Measurements from ENCODE around the gene ULBP1. TPM values are rescaled to one million over a fixed set of nuclear protein-coding genes. Genes with fewer than 3 reads are reported as not detected.
"Not testable (repeated sequence)": the region's sequence is repeated elsewhere in the genome, so short reads cannot be mapped to it uniquely, and the experiment has no call there.

Gene ULBP1
- total RNA-seq, 5 donors from 2014 or later (not counting 1 experiment from before 2014, with no cell fraction given), result 0.13 to 0.23 (median 0.14) TPM; not detected in 1

- Histone ChIP-seq H3K4me1 (ENCODE audit: control insufficient read depth in 1 of 2, extremely low read depth in 1 of 2, insufficient read depth in 2 of 2, low read length in 2 of 2) (peaks cover 0 to 17% of the 10 kb centered on the region in 2 experiments), H3K27me3 (replicated peaks in 1 of 2; ENCODE audit: control insufficient read depth in 2 of 2, extremely low read depth in 1 of 2, insufficient read depth in 2 of 2, low read length in 1 of 2) (peaks cover 15 to 56% of the 10 kb centered on the region in 2 experiments)
- Mint-ChIP-seq H3K27me3 (peaks cover 71 to 75% of the 10 kb centered on the region in 2 donors), H3K4me3 (peak overlapping the region in 1 of 3 donors; percentile 25), H3K4me1 (peaks cover 9 to 11% (median 9%) of the 10 kb centered on the region in 3 donors)
- H3K27ac Mint-ChIP-seq; POLR2A ChIA-PET; H3K9me3 ChIP-seq; H3K36me3 ChIP-seq (ENCODE audit: control insufficient read depth in 2 of 2, extremely low read depth in 1 of 2, insufficient read depth in 1 of 2, low read length in 1 of 2); CTCF ChIA-PET; H3K4me3 ChIP-seq (ENCODE audit: control insufficient read depth in 1 of 2, extremely low read depth in 1 of 2, low read length in 1 of 2); H3K27ac ChIP-seq (ENCODE audit: low read length); DNase-seq; H3K36me3 Mint-ChIP-seq; H3K9me3 Mint-ChIP-seq: not testable (repeated sequence)
- WGBS (ENCODE audit: insufficient coverage), result no CpG with 5 or more reads among the region's 10 CpGs
- peak; percentile 57 to 80 (median 67) for ATAC-seq (replicated peaks in 1 of 4)
Observed at GRCh38 chr6:149953934-149954327, 9.8 kb upstream of the ULBP1 start.

GRCh38 chr6:149954328-149954983, 9.3 kb upstream of the ULBP1 start:
- WGBS (ENCODE audit: insufficient coverage), result 20% methylated on average over 1 of the region's 53 CpGs
- POLR2A ChIA-PET; CTCF ChIA-PET; H3K27ac ChIP-seq (ENCODE audit: low read length); H3K9me3 Mint-ChIP-seq; H3K4me3 ChIP-seq (ENCODE audit: control insufficient read depth in 1 of 2, extremely low read depth in 1 of 2, low read length in 1 of 2); H3K36me3 Mint-ChIP-seq; H3K36me3 ChIP-seq (ENCODE audit: control insufficient read depth in 2 of 2, extremely low read depth in 1 of 2, insufficient read depth in 1 of 2, low read length in 1 of 2); H3K9me3 ChIP-seq; DNase-seq; H3K27ac Mint-ChIP-seq: not testable (repeated sequence)
- peak; percentile 32 to 51 (median 40) for ATAC-seq (replicated peaks in 1 of 4)
- H3K27me3 Mint-ChIP-seq, result peaks cover 73 to 76% of the 10 kb centered on the region in 2 donors
- peaks cover 16 to 58% of the 10 kb centered on the region in 2 experiments for H3K27me3 ChIP-seq (replicated peaks in 1 of 2; ENCODE audit: control insufficient read depth in 2 of 2, extremely low read depth in 1 of 2, insufficient read depth in 2 of 2, low read length in 1 of 2)
- H3K4me3 Mint-ChIP-seq, result peak overlapping the region in 1 of 3 donors; percentile 75
- H3K4me1 ChIP-seq (ENCODE audit: control insufficient read depth in 1 of 2, extremely low read depth in 1 of 2, insufficient read depth in 2 of 2, low read length in 2 of 2), result peaks cover 0 to 17% of the 10 kb centered on the region in 2 experiments
- H3K4me1 Mint-ChIP-seq, result peaks cover 9 to 11% (median 9%) of the 10 kb centered on the region in 3 donors

GRCh38 chr6:149954984-149955653, 8.6 kb upstream of the ULBP1 start:
- DNase-seq; ATAC-seq (replicated peaks in 1 of 4); H3K36me3 Mint-ChIP-seq; POLR2A ChIA-PET; H3K27ac Mint-ChIP-seq; H3K27ac ChIP-seq (ENCODE audit: low read length); H3K9me3 Mint-ChIP-seq; CTCF ChIA-PET; H3K36me3 ChIP-seq (ENCODE audit: control insufficient read depth in 2 of 2, extremely low read depth in 1 of 2, insufficient read depth in 1 of 2, low read length in 1 of 2); H3K9me3 ChIP-seq; H3K4me3 ChIP-seq (ENCODE audit: control insufficient read depth in 1 of 2, extremely low read depth in 1 of 2, low read length in 1 of 2): not testable (repeated sequence)
- peaks cover 9 to 11% (median 9%) of the 10 kb centered on the region in 3 donors for H3K4me1 Mint-ChIP-seq
- Histone ChIP-seq H3K27me3 (replicated peaks in 1 of 2; ENCODE audit: control insufficient read depth in 2 of 2, extremely low read depth in 1 of 2, insufficient read depth in 2 of 2, low read length in 1 of 2) (peaks cover 16 to 61% of the 10 kb centered on the region in 2 experiments), H3K4me1 (ENCODE audit: control insufficient read depth in 1 of 2, extremely low read depth in 1 of 2, insufficient read depth in 2 of 2, low read length in 2 of 2) (peaks cover 0 to 17% of the 10 kb centered on the region in 2 experiments)
- peak overlapping the region; percentile 51 to 75 (median 59) for H3K4me3 Mint-ChIP-seq
- 50% methylated on average over 1 of the region's 21 CpGs for WGBS (ENCODE audit: insufficient coverage)
- H3K27me3 Mint-ChIP-seq, result peaks cover 72 to 76% of the 10 kb centered on the region in 2 donors

GRCh38 chr6:149955654-149956317, 8.0 kb upstream of the ULBP1 start:
- CTCF ChIA-PET; POLR2A ChIA-PET; H3K36me3 Mint-ChIP-seq; H3K9me3 ChIP-seq; H3K4me3 ChIP-seq (ENCODE audit: control insufficient read depth in 1 of 2, extremely low read depth in 1 of 2, low read length in 1 of 2); DNase-seq; H3K36me3 ChIP-seq (ENCODE audit: control insufficient read depth in 2 of 2, extremely low read depth in 1 of 2, insufficient read depth in 1 of 2, low read length in 1 of 2); H3K9me3 Mint-ChIP-seq; ATAC-seq (replicated peaks in 1 of 4); H3K27ac ChIP-seq (ENCODE audit: low read length): not testable (repeated sequence)
- Mint-ChIP-seq H3K27me3 (peaks cover 71 to 76% of the 10 kb centered on the region in 2 donors), H3K27ac (peak overlapping the region in 1 of 2 donors; percentile 27), H3K4me1 (peaks cover 9 to 11% (median 9%) of the 10 kb centered on the region in 3 donors), H3K4me3 (peak overlapping the region in 1 of 3 donors; percentile 75)
- 8% methylated on average over 2 of the region's 7 CpGs for WGBS (ENCODE audit: insufficient coverage)
- Histone ChIP-seq H3K27me3 (replicated peaks in 1 of 2; ENCODE audit: control insufficient read depth in 2 of 2, extremely low read depth in 1 of 2, insufficient read depth in 2 of 2, low read length in 1 of 2) (peaks cover 16 to 61% of the 10 kb centered on the region in 2 experiments), H3K4me1 (ENCODE audit: control insufficient read depth in 1 of 2, extremely low read depth in 1 of 2, insufficient read depth in 2 of 2, low read length in 2 of 2) (peaks cover 0 to 17% of the 10 kb centered on the region in 2 experiments)

- CTCF ChIA-PET; ATAC-seq (replicated peaks in 1 of 4); H3K9me3 Mint-ChIP-seq; POLR2A ChIA-PET; H3K36me3 Mint-ChIP-seq; H3K27ac Mint-ChIP-seq; H3K27ac ChIP-seq (ENCODE audit: low read length); H3K4me3 ChIP-seq (ENCODE audit: control insufficient read depth in 1 of 2, extremely low read depth in 1 of 2, low read length in 1 of 2); H3K9me3 ChIP-seq; DNase-seq; H3K36me3 ChIP-seq (ENCODE audit: control insufficient read depth in 2 of 2, extremely low read depth in 1 of 2, insufficient read depth in 1 of 2, low read length in 1 of 2); H3K4me3 Mint-ChIP-seq: not testable (repeated sequence)
- peaks cover 5 to 67% of the 10 kb centered on the region in 2 experiments for H3K27me3 ChIP-seq (replicated peaks in 1 of 2; ENCODE audit: control insufficient read depth in 2 of 2, extremely low read depth in 1 of 2, insufficient read depth in 2 of 2, low read length in 1 of 2)
- H3K4me1 ChIP-seq (ENCODE audit: control insufficient read depth in 1 of 2, extremely low read depth in 1 of 2, insufficient read depth in 2 of 2, low read length in 2 of 2), result peaks cover 0 to 24% of the 10 kb centered on the region in 2 experiments
- Mint-ChIP-seq H3K4me1 (peaks cover 11 to 14% (median 13%) of the 10 kb centered on the region in 3 donors), H3K27me3 (peaks cover 64 to 75% of the 10 kb centered on the region in 2 donors)
- no CpG with 5 or more reads among the region's 3 CpGs for WGBS (ENCODE audit: insufficient coverage)
Observed at GRCh38 chr6:149958124-149958523, 5.6 kb upstream of the ULBP1 start.

GRCh38 chr6:149959806-149960205, 3.9 kb upstream of the ULBP1 start:
- H3K4me3 ChIP-seq (ENCODE audit: control insufficient read depth in 1 of 2, extremely low read depth in 1 of 2, low read length in 1 of 2); H3K36me3 Mint-ChIP-seq; H3K27ac ChIP-seq (ENCODE audit: low read length); ATAC-seq (replicated peaks in 1 of 4); CTCF ChIA-PET; H3K27ac Mint-ChIP-seq; DNase-seq; H3K36me3 ChIP-seq (ENCODE audit: control insufficient read depth in 2 of 2, extremely low read depth in 1 of 2, insufficient read depth in 1 of 2, low read length in 1 of 2); H3K9me3 ChIP-seq; H3K4me3 Mint-ChIP-seq; H3K9me3 Mint-ChIP-seq: not testable (repeated sequence)
- peaks cover 22 to 28% (median 25%) of the 10 kb centered on the region in 3 donors for H3K4me1 Mint-ChIP-seq
- WGBS (ENCODE audit: insufficient coverage), result no CpG with 5 or more reads among the region's 4 CpGs
- Histone ChIP-seq H3K4me1 (ENCODE audit: control insufficient read depth in 1 of 2, extremely low read depth in 1 of 2, insufficient read depth in 2 of 2, low read length in 2 of 2) (peaks cover 6 to 28% of the 10 kb centered on the region in 2 experiments), H3K27me3 (replicated peaks in 1 of 2; ENCODE audit: control insufficient read depth in 2 of 2, extremely low read depth in 1 of 2, insufficient read depth in 2 of 2, low read length in 1 of 2) (peaks cover 5 to 68% of the 10 kb centered on the region in 2 experiments)
- POLR2A ChIA-PET, result interaction anchor here in 1 of 2 donors (0.6 kb wide), 1 partner anchor 77 kb away, joined by 3 read pairs; no protein-coding TSS in a partner anchor
- peaks cover 69 to 81% of the 10 kb centered on the region in 2 donors for H3K27me3 Mint-ChIP-seq

Measured in T-cell (primary cell).